ENCODE measurements around the gene CGA. TPM values are rescaled to one million over a fixed set of nuclear protein-coding genes. Genes with fewer than 3 reads are reported as not detected.

CGA gene
- polyA plus RNA-seq, 5 donors, result 0.53 to 4.6 TPM; not detected in 3

DNA sequence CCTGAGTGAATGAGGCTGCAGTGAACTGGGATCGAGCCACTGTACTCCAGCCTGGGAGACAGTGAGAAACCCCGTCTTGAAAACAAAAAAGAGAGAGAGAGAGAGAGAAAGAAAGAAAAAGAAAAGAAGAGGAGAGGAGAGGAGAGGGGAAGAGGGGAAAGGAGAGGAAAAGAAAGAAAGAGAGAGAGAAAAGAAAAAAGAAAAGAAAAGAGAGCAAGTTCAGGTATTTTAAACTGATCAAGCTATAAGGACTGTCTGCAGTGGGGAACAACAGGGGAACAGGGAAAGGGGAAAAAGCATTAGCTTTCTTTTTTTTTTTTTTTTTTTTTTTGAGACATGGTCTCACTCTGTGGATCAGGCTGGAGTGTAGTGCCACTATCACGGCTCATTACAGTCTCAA is 2.5 kb downstream of the CGA start:
- DNase-seq, result no peak

DNA sequence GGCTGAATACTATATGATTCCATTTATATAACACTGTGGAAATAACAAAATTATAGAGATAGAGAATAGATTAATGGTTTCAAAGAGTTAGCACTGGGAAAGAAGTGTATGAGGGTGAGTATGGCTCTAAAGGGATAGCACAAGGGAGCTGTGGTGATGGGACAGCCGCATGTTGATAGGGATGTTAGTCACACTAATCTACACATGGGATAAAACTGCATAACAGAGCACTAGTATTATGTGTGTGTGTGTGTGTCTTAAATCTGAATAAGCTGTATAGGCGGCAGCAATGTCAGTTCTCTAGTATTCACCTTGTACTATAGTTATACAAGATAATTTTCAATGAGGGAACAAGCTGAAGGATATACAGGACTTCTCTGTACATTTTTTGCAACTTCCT is 5.8 kb downstream of the CGA start:
- DNase-seq, result no peak

DNA sequence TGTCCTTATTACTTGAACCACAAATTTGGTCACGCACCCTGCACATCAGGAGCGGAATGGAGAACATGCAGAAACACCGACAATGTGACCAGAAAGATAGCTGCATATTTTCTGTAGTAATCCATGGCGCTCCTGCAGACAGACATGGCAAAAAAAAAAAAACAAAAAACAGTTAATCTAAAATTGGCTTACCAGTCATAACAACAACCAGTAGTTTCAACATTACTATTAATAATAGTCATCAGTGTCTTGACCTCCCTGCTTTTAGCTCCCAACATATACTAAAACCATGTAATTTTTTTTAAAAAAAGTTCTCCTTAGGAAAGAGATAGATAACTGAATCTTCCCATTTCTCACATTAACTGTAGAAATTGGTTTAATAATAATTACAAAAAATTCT is 6.8 kb downstream of the CGA start:
- DNase-seq, result no peak

DNA sequence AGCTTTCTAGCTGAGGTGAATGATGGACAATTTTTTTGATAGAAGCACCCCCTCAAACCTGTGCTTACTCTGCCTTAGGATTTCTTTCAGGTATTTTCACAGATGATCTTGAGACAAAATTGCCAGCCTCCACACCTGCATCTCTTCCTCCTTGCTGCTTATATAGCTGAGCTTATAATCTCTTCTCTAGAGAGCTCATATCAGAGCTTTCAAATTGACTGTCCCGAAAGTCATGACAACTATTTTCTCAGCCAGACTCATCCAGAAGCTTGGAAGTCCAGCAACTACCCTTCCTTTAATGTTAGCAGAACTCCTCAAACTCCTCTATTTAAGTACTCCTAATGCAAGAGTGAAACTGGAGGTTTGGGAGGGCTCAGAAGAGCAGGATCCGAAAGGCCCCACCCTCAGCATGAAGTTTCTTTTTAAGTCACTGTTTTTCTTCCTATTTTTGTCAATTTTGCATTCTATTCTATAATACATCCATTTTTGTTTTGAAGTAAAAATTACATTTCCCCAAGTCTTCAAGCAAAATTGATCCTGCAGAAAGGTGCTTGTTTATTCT is 12.7 kb downstream of the CGA start:
- no peak for DNase-seq

DNA sequence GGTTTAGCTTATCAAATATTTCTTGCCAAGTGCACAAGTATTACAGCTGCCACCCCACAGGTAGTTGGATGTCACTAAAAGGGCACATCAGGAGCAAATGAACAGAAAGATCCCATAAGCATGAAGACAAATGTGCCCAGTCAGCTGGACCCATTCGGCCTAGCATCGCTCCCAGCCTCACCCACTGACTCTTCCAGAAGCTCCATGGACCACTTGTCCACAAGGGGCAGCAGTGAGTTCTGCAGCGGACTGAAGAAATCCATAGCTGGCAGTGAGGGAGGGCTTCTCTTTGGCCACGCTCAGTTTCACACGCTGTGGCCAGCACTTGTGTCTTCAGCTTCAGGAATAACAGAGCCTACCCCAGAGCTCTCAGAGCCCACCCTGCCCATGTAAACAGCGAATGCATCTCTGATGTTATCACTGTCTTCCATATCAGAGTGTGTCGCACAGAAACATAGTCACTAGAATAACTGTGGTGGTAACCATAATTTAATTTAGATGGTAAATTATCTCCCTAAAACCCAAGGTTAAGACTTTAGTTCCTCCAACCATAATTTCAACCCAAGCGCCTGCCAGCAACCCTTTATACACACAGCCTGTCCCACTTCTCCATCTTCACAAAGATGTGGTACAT is 15.8 kb downstream of the CGA start:
- peak in 1 of 2 donors; percentile 40 for DNase-seq

DNA sequence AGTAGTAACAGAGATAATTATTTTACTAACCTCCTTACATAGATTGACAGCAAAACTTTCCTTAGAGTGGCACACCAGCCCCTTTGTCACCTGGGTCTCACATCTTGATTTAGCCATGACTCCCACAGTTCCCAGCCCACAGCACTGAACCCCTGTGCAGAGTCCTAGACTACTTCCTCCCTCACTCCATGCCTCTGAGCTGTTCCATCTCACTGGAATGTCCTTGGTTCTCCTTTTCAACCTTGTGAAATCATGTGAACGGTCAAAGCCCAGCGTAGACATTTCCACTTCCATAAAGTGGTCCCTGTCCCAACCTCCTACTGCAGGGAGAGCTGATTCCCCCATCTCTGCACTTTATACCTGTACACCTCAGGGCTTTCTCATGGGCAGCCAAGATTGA is 19.7 kb downstream of the CGA start:
- no peak for DNase-seq

DNA sequence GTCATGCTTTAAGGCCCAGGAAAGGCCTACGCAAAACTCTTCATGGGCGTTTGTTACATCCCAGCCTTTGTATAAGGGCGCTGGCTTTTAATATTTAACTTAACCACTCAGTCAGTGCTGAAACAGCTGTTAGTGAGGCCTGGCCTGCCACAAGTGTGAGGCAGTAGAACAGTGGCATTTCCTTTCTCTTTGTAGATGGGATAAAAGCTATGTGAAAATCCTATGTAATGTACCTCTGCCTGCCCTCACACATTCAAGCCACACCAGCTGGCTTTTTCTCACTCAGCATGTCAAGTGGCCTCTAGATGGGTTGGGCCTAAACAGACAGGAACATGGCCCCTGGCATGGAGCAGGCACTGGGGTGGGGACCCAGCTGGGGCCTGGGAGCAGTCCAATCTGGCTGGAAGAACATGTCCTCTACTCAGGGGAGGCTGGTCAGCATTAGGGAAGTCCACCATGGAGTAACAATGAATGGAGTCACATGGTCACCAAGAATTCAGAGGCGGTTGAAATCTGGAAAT is 20.7 kb downstream of the CGA start:
- peak in 1 of 2 donors; percentile 6 for DNase-seq

DNA sequence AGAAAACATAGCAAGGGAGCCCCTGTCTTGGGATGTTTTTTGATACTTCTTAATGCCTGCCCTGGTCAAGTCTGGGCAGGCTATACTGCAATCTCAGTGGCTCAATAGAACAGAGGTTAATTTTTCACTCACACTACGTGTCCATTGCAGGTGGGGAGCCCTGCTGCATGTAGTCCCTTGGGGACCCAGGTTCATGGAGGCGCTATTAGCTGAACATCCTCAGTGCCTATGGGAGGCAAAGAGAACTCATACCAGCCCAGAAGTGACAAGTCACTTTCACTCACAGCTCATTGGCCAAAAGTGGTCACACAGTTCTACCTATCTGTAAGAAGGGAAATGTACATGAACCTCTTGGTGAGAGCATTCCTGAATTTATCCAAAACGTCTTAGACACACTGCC is 23.2 kb downstream of the CGA start:
- DNase-seq, result no peak

DNA sequence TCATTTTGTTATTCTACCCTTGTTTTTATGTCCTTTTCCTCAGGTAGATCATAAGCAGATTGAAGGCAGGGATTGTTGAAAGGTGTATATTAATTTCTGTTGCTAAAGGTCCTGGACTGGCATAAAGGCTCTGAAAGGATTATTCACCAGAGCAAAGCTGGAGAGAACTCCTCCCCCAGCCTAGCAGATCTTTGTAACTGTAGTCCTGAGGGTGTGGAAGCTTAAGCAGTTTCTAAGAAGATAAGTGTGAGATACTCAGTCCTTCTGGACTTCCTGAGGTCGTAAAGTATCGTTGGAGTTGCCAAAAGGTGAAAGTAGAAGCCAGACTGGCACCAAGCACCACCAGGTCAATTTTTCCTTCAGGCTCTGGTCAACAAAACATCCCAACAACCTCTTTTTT is 24.2 kb downstream of the CGA start:
- no peak for DNase-seq

DNA sequence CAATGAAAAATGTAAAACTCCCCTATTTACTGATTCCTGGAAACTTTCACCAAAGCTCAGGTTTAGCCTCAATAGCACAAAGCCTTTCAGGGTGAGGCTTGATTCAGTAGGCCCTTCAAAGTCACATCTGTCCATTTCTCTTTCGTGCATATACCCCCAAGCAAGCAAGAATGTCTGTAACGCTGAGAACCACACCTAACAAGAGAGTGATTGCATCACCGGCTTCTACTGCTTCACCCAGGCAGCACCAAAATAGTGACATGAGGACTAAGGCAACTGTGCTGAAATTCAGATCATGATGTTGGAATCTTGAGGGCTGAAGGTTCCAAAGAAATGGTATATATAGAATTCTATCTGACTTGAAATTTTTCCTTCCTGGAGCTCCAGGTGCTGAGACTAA is 26.1 kb downstream of the CGA start:
- no peak for DNase-seq

DNA sequence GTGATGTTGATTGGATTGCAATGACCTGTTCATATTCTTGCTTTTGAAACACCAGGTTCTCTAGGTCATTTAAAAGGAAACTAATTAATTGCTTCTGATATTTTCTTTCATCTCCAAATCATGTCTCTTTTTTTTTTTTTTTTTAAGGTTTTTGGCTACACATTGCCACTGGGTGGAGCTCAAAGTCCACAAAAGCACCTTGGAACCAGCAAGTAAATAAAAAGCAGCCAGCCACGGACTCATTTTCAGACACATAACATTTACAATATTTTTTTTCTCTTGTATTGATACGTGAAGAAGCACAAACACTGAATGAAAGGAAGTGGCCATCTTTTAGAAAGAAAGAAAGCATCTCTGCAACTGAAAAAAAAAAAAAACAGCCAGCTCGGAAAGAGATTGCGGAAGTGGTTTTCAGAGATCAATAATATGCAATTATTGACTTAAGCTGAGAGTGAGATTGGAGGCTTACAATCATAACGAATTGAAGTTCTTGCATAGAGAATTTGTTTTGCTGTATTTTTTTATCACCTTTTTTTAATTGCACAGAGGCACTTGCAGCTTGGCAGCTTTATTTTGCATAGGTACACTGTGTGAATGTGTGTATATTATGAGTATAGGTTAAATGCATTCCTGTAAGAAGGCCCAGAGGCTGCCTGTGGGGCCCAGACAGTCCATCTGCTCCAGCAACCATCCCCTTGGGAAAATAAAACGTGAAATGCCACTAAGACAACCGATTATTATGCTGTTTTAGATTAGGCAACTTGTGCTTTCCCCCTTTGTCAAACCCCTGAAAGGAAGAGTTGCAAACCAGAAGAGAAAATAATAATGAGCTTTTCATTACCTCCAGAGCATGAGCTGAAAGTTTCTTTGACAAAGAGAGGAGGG is 28.2 kb downstream of the CGA start:
- DNase-seq, result peak; percentile 33 to 50

DNA sequence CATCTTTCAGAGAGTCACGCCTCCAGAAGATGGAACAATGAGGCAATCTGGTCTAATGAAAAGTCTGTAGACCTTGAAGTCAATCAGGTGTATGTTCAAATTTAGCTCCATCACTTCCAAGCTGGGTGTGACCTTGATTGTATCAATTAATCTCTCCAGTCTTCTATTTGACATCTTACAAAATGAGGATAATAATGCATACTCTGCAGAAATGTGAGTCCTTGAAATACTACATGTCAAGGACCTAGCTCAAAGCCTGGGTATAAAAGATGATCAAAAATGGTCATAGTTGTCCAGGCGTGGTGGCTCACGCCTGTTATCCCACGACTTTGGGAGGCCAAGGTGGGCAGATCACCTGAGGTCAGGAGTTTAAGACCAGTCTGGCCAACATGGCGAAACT is 29.8 kb downstream of the CGA start:
- no peak for DNase-seq

DNA sequence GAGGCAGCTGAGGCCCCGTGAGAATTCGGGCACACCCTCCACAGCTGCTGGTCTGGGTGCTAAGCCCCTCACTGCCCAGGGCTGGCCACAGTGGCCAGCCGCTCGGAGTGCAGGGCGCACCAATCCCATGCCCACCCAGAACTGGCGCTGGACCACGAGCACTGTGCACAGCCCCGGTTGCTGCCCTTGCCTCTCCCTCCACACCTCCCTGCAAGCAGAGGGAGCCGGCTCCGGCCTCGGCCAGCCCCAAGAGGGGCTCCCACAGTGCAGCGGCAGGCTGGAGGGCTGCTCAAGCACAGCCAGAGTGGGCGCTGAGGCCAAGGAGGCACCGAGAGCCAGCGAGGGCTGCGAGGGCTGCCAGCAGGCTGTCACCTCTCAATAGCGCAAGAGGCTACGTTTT is 35.0 kb downstream of the CGA start:
- no peak for DNase-seq

DNA sequence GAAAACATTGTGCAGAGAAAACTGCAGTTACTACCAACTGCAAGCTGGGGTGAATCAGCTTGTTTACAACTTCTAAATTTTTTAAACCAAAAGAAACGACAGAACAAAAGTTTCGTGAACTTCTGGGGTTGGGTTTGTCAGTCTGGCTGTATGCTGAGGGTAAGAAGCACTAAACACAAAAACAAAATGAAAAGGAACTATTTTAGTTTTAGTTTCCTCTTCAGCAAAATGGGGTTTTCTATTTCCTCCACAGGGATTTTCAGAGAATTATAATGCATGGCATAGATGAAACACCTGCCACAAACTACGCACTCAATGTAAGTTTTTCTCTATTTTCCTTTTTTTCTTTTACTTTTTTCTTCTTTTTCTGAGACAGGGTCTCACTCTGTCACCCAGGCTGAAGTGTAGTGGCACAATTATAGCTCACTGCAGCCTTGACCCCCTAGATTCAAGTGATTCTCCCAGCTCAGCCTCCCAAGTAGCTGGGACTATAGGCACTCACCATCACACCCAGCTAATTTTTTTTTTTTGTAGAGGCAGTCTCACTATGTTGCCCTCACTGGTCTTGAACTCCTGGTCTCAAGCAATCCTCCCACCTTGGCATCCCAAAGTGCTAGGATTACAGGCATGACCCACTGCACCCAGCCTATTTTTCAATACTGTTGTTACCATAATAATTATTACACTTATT is 40.6 kb downstream of the CGA start:
- DNase-seq, result no peak

DNA sequence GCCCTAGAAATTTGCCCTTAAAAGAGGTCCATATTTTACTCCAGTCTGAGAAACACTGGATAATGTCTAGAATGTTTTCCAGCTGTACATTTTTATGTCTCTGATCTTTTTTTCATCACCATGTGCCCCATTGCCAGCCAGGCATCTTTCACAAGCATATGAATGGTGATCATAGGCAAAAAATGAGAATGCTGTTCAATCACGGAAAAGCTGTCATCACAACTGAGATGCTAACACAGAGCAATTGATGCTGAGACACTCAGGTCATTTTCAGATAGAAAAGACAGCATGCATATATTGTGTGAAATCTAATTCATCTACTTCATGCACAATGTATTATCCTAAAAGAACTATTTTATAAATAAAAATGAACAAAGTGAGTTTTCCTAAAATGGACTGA is 41.6 kb downstream of the CGA start:
- no peak for DNase-seq

DNA sequence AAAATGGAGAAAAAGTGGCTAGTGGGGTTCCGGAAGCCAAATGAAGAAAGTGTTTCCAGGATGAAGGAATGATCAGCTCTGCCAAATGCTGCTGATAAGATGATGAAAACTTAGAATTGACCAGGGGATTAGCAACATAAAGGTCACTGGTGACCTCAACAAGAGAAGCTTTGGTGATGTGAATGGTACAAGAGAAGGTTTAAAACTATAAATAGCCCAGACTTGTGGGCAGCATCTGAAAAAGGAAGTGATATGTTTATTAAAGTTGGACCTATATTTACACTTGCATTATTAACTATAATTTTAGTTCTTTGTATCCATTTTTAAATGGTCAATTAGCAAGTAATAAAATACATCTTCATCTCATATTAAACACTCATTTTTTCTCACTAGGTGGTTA is 45.1 kb downstream of the CGA start:
- no peak for DNase-seq

DNA sequence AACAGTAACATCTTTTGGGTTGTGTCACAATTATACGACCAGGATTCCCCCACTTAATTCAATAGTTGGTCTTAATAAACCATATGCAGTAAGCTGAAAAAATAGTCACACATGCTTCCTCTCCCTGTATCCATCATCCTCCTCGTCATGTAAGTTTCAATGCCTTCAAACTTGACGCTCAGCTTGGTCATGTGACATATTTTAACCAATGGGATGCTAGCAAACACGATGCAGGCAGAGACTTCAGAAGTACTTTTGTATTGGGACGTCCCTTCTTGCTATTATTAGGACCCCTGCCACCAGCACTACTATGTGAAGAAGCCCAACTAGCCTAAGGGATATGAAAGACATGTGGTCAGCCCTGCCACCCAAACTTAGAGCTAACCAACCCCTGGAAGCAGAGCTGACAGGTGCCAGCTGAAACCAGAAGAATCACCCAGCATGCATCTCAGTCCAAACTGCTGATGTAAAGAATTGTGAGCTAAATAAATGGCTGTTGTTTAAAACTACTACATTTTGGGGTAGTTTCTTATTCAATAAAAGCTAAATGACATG is 49.3 kb downstream of the CGA start:
- no peak for DNase-seq

DNA sequence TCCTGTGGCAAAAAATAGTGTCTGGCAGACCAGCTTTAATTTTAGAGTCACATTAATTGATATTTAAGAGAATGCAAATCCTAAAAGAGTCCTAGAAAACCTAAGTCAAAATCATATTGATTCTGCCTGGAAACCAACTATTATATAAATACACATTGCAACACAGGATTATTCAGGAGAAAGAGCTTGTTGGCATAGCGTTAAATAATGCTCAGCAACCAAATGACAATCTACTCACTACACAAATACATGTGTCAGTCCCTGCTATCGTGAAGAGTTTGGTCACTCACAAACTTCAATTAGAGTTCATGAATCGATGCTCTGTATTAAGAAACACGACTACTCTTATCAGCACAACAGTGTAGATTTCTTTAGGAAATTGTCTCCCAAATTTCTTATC is 54.2 kb downstream of the CGA start:
- DNase-seq, result no peak
